ENCODE measurements around the gene UAP1L1.

Gene UAP1L1

GRCh38 chr9:137054932-137055384, 22.4 kb upstream of the UAP1L1 start:
- H3K4me3 ChIP-seq (ENCODE audit: low read depth, low read length) = no peak overlapping the region
- DNase-seq (ENCODE audit: low read depth) = no peak
- TF ChIP-seq, protein P1, sequence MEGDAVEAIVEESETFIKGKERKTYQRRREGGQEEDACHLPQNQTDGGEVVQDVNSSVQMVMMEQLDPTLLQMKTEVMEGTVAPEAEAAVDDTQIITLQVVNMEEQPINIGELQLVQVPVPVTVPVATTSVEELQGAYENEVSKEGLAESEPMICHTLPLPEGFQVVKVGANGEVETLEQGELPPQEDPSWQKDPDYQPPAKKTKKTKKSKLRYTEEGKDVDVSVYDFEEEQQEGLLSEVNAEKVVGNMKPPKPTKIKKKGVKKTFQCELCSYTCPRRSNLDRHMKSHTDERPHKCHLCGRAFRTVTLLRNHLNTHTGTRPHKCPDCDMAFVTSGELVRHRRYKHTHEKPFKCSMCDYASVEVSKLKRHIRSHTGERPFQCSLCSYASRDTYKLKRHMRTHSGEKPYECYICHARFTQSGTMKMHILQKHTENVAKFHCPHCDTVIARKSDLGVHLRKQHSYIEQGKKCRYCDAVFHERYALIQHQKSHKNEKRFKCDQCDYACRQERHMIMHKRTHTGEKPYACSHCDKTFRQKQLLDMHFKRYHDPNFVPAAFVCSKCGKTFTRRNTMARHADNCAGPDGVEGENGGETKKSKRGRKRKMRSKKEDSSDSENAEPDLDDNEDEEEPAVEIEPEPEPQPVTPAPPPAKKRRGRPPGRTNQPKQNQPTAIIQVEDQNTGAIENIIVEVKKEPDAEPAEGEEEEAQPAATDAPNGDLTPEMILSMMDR (IDR thresholded peaks at IDR 0.05; ENCODE audit: low read depth, low read length) = no peak
- no peak for TF ChIP-seq MAX (IDR thresholded peaks at IDR 0.05; ENCODE audit: low read depth, low read length)
- no peak for TF ChIP-seq POLR2A (IDR thresholded peaks at IDR 0.05; ENCODE audit: extremely low read depth, insufficient read length)
- no peak for TF ChIP-seq MYC (IDR thresholded peaks at IDR 0.05; ENCODE audit: low read depth, low read length)

- DNase-seq (ENCODE audit: low read depth) = no peak
- no peak overlapping the region for H3K4me3 ChIP-seq (ENCODE audit: low read depth, low read length)
- TF ChIP-seq MYC (IDR thresholded peaks at IDR 0.05; ENCODE audit: low read depth, low read length) = no peak
- no peak for TF ChIP-seq MAX (IDR thresholded peaks at IDR 0.05; ENCODE audit: low read depth, low read length)
- TF ChIP-seq POLR2A (IDR thresholded peaks at IDR 0.05; ENCODE audit: extremely low read depth, insufficient read length) = no peak
- TF ChIP-seq, protein P1 (IDR thresholded peaks at IDR 0.05; ENCODE audit: low read depth, low read length) = no peak
Measured at GRCh38 chr9:137055385-137056364, 21.6 kb upstream of the UAP1L1 start.

DNA sequence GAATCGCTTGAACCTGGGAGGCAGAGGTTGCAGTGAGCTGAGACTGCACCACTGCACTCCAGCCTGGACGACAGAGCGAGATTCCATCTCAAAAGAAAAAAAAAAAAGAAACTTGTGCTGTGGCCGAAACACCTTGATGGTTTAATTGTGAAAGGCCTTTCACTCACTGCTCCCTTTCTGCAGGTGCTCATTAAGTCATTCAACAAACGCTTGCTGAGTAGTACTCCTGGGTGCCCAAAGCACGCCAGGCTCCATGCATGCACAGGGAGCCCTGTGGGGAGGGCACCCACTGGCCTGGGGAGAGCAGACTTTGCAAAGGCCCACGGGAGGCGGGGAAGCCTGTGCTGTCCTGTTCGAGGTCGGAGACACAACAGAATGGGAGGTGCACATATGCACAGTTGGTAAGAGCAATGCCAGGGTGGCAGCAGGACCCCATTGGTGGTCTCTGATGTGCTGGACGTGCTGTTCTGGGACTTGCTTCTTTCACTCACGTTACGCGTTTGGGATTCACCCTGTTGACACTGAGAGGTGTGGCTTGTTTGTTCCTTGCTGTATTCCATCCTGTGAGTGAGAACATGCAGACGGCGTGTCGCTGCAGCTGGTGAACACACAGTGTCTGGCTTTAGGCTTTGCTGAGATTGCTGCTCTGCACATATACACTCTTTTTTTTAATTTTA, 20.4 kb upstream of the UAP1L1 start:
- TF ChIP-seq MAX (IDR thresholded peaks at IDR 0.05; ENCODE audit: low read depth, low read length) (no peak), MYC (IDR thresholded peaks at IDR 0.05; ENCODE audit: low read depth, low read length) (no peak)
- no peak overlapping the region for H3K4me3 ChIP-seq (ENCODE audit: low read depth, low read length)
- DNase-seq (ENCODE audit: low read depth) = no peak

DNA sequence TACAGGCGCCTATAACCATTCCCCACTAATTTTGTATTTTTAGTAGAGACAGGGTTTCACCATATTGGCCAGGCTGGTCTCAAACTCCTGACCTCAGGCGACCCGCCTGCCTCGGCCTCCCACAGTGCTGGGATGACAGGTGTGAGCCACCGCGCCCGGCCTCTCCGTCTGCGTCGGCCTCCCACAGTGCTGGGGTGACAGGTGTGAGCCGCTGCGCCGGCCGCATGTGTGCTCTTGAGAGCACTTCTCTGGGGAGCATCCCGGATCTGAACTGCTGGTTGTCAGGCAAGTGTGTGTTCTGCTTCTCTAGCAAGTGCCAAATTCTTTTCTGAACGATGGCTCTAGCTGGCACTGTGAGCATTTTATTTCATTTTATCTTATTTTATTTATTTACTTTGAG, 19.8 kb upstream of the UAP1L1 start:
- no peak for DNase-seq (ENCODE audit: low read depth)
- TF ChIP-seq POLR2A (IDR thresholded peaks at IDR 0.05; ENCODE audit: extremely low read depth, insufficient read length) = no peak
- TF ChIP-seq, protein P1 (IDR thresholded peaks at IDR 0.05; ENCODE audit: low read depth, low read length) = no peak
- TF ChIP-seq MAX (IDR thresholded peaks at IDR 0.05; ENCODE audit: low read depth, low read length) = no peak

DNA sequence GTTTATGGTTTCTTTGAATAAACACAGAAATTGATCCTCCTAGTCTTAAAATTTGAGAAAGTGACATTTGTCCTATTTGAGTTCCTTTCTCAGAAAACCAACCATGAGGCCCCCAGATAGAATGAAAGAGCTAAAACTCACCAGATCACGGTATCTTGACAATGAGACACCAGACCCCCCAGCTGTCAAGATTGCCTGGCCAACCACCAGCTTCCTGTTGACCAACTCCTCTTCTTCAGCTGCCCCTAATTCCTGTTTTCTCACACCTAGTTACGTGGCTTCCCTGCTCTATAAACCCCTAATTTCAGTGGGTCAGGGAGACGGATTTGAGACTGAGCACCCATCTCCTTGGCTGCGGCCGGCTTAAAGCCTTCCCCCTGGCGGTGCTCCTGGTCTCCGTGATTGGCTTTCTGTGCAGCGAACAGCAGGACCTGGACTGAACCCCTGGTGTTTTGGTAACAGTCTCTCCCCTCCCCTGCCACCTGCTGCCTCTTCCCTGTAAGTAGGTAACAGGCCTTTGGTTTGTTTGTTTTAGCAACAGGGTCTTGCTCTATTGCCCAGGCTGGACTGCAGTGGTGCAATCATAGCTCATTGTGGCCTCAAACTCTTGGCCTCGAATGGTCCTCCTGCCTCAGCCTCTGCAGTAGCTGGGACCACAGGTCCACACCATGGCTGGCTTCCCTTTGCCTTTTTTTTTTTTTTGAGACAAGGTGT, 18.6 kb upstream of the UAP1L1 start:
- peak; percentile 66 for DNase-seq (ENCODE audit: low read depth)
- no peak overlapping the region for H3K4me3 ChIP-seq (ENCODE audit: low read depth, low read length)
- TF ChIP-seq MYC (IDR thresholded peaks at IDR 0.05; ENCODE audit: low read depth, low read length) (no peak), POLR2A (IDR thresholded peaks at IDR 0.05; ENCODE audit: extremely low read depth, insufficient read length) (no peak), MAX (IDR thresholded peaks at IDR 0.05; ENCODE audit: low read depth, low read length) (no peak)
- TF ChIP-seq, protein P1 (IDR thresholded peaks at IDR 0.05; ENCODE audit: low read depth, low read length) = no peak

More for the DNA sequence above, 19.8 kb upstream of the UAP1L1 start:
- no peak overlapping the region for H3K4me3 ChIP-seq (ENCODE audit: low read depth, low read length)

Measured in NB4 (cell line).